SU-DHL-6 (cell line): ENCODE data around the gene RPL3.

Experiments
- H2AFZ ChIP-seq: fragments of 200-600 bp; sonication (generic); 2 replicates; pipeline ENCODE4 v1.6.1; 2014; ENCODE audit warnings: low read depth, mild to moderate bottlenecking, moderate library complexity, mixed read lengths, antibody characterized with exemption, low read length; ENCODE audit not compliant: severe bottlenecking
- H3F3A ChIP-seq: fragments of 200-600 bp; shearing (Covaris generic); 2 replicates; pipeline ENCODE4 v1.6.0; 2016; ENCODE audit warnings: antibody characterized with exemption, mild to moderate bottlenecking; ENCODE audit not compliant: insufficient read depth
- H3K27ac ChIP-seq: fragments of 200-600 bp; sonication (generic); 2 replicates; pipeline ENCODE4 v1.5.1; 2016; ENCODE audit warnings: low read depth, mild to moderate bottlenecking, low read length, moderate library complexity, mixed read lengths
- H3K27me3 ChIP-seq: fragments of 200-600 bp; sonication (generic), shearing (Covaris generic); 2 replicates; pipeline ENCODE4 v1.6.0; 2014; ENCODE audit warnings: mild to moderate bottlenecking, low read length
- H3K36me3 ChIP-seq: fragments of 200-600 bp; sonication (generic); 2 replicates; pipeline ENCODE4 v1.6.1; 2014; ENCODE audit warnings: mild to moderate bottlenecking, low read length, mixed read lengths
- H3K4me2 ChIP-seq: fragments of 300-600, 200-600 bp; shearing (Covaris generic), sonication (generic); 2 replicates; pipeline ENCODE4 v1.6.0; 2014; ENCODE audit warnings: low read length, low read depth, mild to moderate bottlenecking; ENCODE audit not compliant: poor library complexity, severe bottlenecking
- H3K4me3 ChIP-seq: fragments of 200-600 bp; sonication (generic); 2 replicates; pipeline ENCODE4 v1.5.1; 2014; ENCODE audit warnings: antibody characterized with exemption, low read length, mild to moderate bottlenecking, mixed read lengths; ENCODE audit not compliant: insufficient read depth, poor library complexity, severe bottlenecking
- H3K79me2 ChIP-seq: fragments of 200-600 bp; sonication (generic); 2 replicates; pipeline ENCODE4 v1.6.1; 2014; ENCODE audit warnings: mild to moderate bottlenecking, low read length, moderate library complexity; ENCODE audit not compliant: insufficient read depth
- H3K9ac ChIP-seq: fragments of 200-600 bp; sonication (generic); 2 replicates; pipeline ENCODE4 v1.7.0; 2014; ENCODE audit warnings: mild to moderate bottlenecking, low read length
- H3K9me2 ChIP-seq: fragments of 200-600 bp; sonication (generic); replicated peaks from 2 replicates; pipeline ENCODE4 v1.6.1; 2014; ENCODE audit warnings: low read length; ENCODE audit not compliant: insufficient read depth
- H3K9me3 ChIP-seq: fragments of 200-600 bp; sonication (generic); 2 replicates; pipeline ENCODE4 v1.6.1; 2014; ENCODE audit warnings: low read length, mixed read lengths; ENCODE audit not compliant: insufficient read depth
- H4K20me1 ChIP-seq: fragments of 200-600 bp; sonication (generic); 2 replicates; pipeline ENCODE4 v1.6.1; 2014; ENCODE audit warnings: low read depth, mild to moderate bottlenecking, antibody characterized with exemption, low read length, moderate library complexity, mixed read lengths
- CTCF ChIP-seq: fragments of 200-600 bp; sonication (generic); IDR thresholded peaks from one replicate; pipeline ENCODE4 v1.5.1; 2017; ENCODE audit warnings: antibody characterized with exemption, mild to moderate bottlenecking, low read length, moderate library complexity; ENCODE audit not compliant: insufficient read depth, poor library complexity, severe bottlenecking
- EZH2phosphoT487 ChIP-seq: fragments of 200-600 bp; sonication (generic), shearing (Covaris generic); conservative IDR thresholded peaks from 2 replicates; pipeline ENCODE4 v1.6.1; 2018; ENCODE audit warnings: mild to moderate bottlenecking, antibody characterized with exemption, low read length, moderate library complexity, mixed read lengths

Gene RPL3

GRCh38 chr22:39345231-39345630, 25.8 kb upstream of the RPL3 start:
- no peaks in the 10 kb centered on the region for H3K27me3 ChIP-seq
- H3K79me2 ChIP-seq, result no peaks in the 10 kb centered on the region
- H3F3A ChIP-seq, result no peaks in the 10 kb centered on the region
- no peaks in the 10 kb centered on the region for H3K9me3 ChIP-seq
- H3K4me3 ChIP-seq, result no peak overlapping the region
- H4K20me1 ChIP-seq, result no peaks in the 10 kb centered on the region
- TF ChIP-seq CTCF (no peak), EZH2phosphoT487 (no peak)
- H3K9ac ChIP-seq, result no peak overlapping the region
- H3K27ac ChIP-seq, result no peak overlapping the region
- no peaks in the 10 kb centered on the region for H3K9me2 ChIP-seq
- H3K4me2 ChIP-seq, result no peak overlapping the region
- no peaks in the 10 kb centered on the region for H3K36me3 ChIP-seq
- H2AFZ ChIP-seq, result no peak overlapping the region

GRCh38 chr22:39344046-39344390, 24.6 kb upstream of the RPL3 start:
- Histone ChIP-seq H3K79me2 (no peaks in the 10 kb centered on the region), H3K9ac (no peak overlapping the region), H3F3A (no peaks in the 10 kb centered on the region), H2AFZ (no peak overlapping the region), H3K27me3 (no peaks in the 10 kb centered on the region), H3K27ac (no peak overlapping the region), H3K36me3 (no peaks in the 10 kb centered on the region), H3K9me3 (no peaks in the 10 kb centered on the region), H3K4me2 (no peak overlapping the region), H4K20me1 (no peaks in the 10 kb centered on the region), H3K4me3 (no peak overlapping the region), H3K9me2 (no peaks in the 10 kb centered on the region)
- TF ChIP-seq EZH2phosphoT487 (no peak), CTCF (no peak)

DNA sequence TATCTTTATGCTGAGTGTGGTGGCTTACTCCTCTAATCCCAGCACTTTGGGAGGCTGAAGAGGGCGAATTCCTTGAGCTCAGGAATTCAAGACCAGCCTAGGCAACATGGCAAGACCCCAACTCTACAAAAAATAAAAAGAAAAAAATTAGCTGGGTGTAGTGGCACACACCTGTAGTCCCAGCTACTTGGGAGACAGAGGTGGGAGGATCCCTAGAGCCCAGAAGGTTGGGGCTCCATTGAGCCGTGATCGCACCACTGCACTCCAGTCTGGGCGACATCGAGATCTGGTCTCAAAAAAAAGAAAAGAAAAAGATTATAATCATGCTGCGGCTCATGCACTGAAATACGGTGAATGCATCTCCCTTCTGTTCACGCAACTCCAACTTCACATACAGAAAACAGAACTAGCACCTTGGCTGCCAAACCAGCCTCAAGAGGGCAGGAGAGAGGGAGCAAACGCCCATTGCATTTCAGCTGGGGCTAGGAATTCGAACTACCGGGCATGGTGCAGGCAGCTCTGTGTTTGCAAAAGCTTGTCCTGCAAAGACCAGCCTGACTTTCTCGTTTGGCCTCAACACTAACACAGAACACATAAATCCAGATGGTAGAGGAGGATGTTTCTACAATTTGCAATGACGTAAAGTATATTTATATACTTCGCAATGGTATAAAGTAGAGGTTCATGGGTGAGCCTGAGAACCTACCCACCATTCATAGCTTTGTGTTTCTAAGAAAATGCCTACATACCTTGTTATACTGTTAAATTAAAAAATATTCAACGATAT, 24.0 kb upstream of the RPL3 start:
- H3K4me3 ChIP-seq, result no peak overlapping the region
- no peaks in the 10 kb centered on the region for H3K9me3 ChIP-seq
- no peaks in the 10 kb centered on the region for H3F3A ChIP-seq
- H2AFZ ChIP-seq, result no peak overlapping the region
- H4K20me1 ChIP-seq, result no peaks in the 10 kb centered on the region
- H3K79me2 ChIP-seq, result no peaks in the 10 kb centered on the region
- no peaks in the 10 kb centered on the region for H3K36me3 ChIP-seq
- H3K9ac ChIP-seq, result no peak overlapping the region
- H3K27me3 ChIP-seq, result no peaks in the 10 kb centered on the region
- no peak overlapping the region for H3K27ac ChIP-seq
- H3K4me2 ChIP-seq, result no peak overlapping the region
- TF ChIP-seq EZH2phosphoT487 (no peak), CTCF (peak; percentile 60)
- H3K9me2 ChIP-seq, result no peaks in the 10 kb centered on the region
